ENCODE measurements around the gene C20orf141.
A peak's percentile ranks its signal among the peaks of the same experiment; 100 is the strongest.
"Not testable (repeated sequence)": the region's sequence is repeated elsewhere in the genome, so short reads cannot be mapped to it uniquely, and the experiment has no call there.

Gene C20orf141

GRCh38 chr20:2814587-2815051, at the start of gene C20orf141:
TSS of gene C20orf141 (plus strand) at chr20:2814987. CDS start at chr20:2815185, 198 bp downstream.
- no peak for DNase-seq

- DNase-seq, result peak; percentile 74
These were observed 46.8 kb upstream of the C20orf141 start for GRCh38 chr20:2767768-2768631.

- DNase-seq, result no peak
These were observed 46.2 kb upstream of the C20orf141 start for GRCh38 chr20:2768632-2769015.

- not testable (repeated sequence) for DNase-seq
These were observed 44.7 kb upstream of the C20orf141 start for GRCh38 chr20:2770091-2770490.

- DNase-seq, result no peak
These were observed 43.1 kb upstream of the C20orf141 start for GRCh38 chr20:2771631-2772080.

- DNase-seq, result no peak
These were observed 41.0 kb upstream of the C20orf141 start for GRCh38 chr20:2773812-2774211.

- DNase-seq, result no peak
These were observed 39.6 kb upstream of the C20orf141 start for GRCh38 chr20:2775139-2775538.

GRCh38 chr20:2778602-2779321, 36.0 kb upstream of the C20orf141 start:
- DNase-seq, result no peak

- DNase-seq, result no peak
These were observed 33.8 kb upstream of the C20orf141 start for GRCh38 chr20:2780948-2781347.

- no peak for DNase-seq
These were observed 30.8 kb upstream of the C20orf141 start for GRCh38 chr20:2783908-2784566.

GRCh38 chr20:2793471-2793870, 21.3 kb upstream of the C20orf141 start:
- no peak for DNase-seq

- no peak for DNase-seq
These were observed 20.5 kb upstream of the C20orf141 start for GRCh38 chr20:2794202-2794748.

- DNase-seq, result peak; percentile 7
These were observed 19.8 kb upstream of the C20orf141 start for GRCh38 chr20:2794866-2795447.

GRCh38 chr20:2795451-2795850, 19.3 kb upstream of the C20orf141 start:
- no peak for DNase-seq

- DNase-seq, result no peak
These were observed 18.7 kb upstream of the C20orf141 start for GRCh38 chr20:2796011-2796660.

GRCh38 chr20:2797136-2797983, 17.4 kb upstream of the C20orf141 start:
- no peak for DNase-seq

GRCh38 chr20:2798095-2798805, 16.5 kb upstream of the C20orf141 start:
- DNase-seq, result no peak

GRCh38 chr20:2798814-2799213, 16.0 kb upstream of the C20orf141 start:
- DNase-seq, result no peak

GRCh38 chr20:2799271-2799670, 15.5 kb upstream of the C20orf141 start:
- no peak for DNase-seq

All from NCI-H2029 (cell line).